K562 (cell line): ENCODE results near the gene NPDC1. TPM values are rescaled to one million over a fixed set of nuclear protein-coding genes. Genes with fewer than 3 reads are reported as not detected.

ENCODE experiments used
- ATAC-seq: fragments of 200-7000 bp; cut with Tn5 transposase; 3 replicates; pipeline ENCODE4 v1.9.1; 2020; ENCODE audit warnings: moderate library complexity
- BruUV-seq: library from RNA; stranded (reverse); fragments of 400-500 nt; replicated peaks from 2 replicates; lab custom pipeline; 2021; lab: Mats Ljungman, UMichigan
- CTCF ChIA-PET: fragments of 300-600 bp; formaldehyde crosslinking; extraction: SDS; loops from one replicate; lab custom pipeline; 2021; ENCODE audit warnings: low intra/inter-chr PET ratio; lab: Yijun Ruan, JAX
- POLR2A ChIA-PET: fragments of 300-600, 350-650 bp; sonication (Branson Sonifier 250); formaldehyde crosslinking; extraction: SDS; loops from one replicate; lab custom pipeline; 2021; ENCODE audit warnings: antibody characterized with exemption, inconsistent platforms; lab: Yijun Ruan, JAX
- DNase-seq, 4 experiments: peaks; one replicate each; pipeline versions ENCODE4 v3.0.0 to v3.0.0-alpha.2; 2011 to 2018; ENCODE audit warnings: low spot score in 3 of 4, mixed read lengths in 3 of 4; ENCODE audit errors: extremely low read depth in 1 of 4
- FAIRE-seq: peaks from 2 replicates; lab custom pipeline; 2011; peaks lifted over from hg19 to GRCh38; lab: Jason Lieb, UNC
- H2AFZ ChIP-seq: 2 replicates; pipeline ENCODE4 v1.6.0; 2011; ENCODE audit warnings: low read depth, low read length, control low read depth, inconsistent platforms
- H3K27ac ChIP-seq: fragments of 200-600 bp; 3 replicates; pipeline ENCODE4 v1.8.0; 2011; ENCODE audit warnings: low read depth, mild to moderate bottlenecking, control low read depth, inconsistent platforms, low read length, moderate library complexity, mixed read lengths; ENCODE audit errors: extremely low read depth
- H3K27me3 ChIP-seq, 2 experiments: fragments of 300-600 bp in 1 of 2; 2 replicates in 1 of 2; 3 replicates in 1 of 2; pipeline versions ENCODE4 v1.6.0 to v1.8.0; 2011; ENCODE audit warnings: inconsistent platforms in 2 of 2, low read length in 2 of 2, mild to moderate bottlenecking in 1 of 2, mixed read lengths in 1 of 2, moderate library complexity in 1 of 2; ENCODE audit not compliant: control insufficient read depth in 2 of 2, insufficient read depth in 2 of 2
- H3K36me3 ChIP-seq: fragments of 300-600 bp; 3 replicates; pipeline ENCODE4 v1.8.0; 2011; ENCODE audit warnings: mild to moderate bottlenecking, low read length, inconsistent platforms; ENCODE audit not compliant: control insufficient read depth, insufficient read depth
- H3K4me1 ChIP-seq, 2 experiments: fragments of 200-600 bp in 1 of 2; replicated peaks in 1 of 2; 2 replicates in 1 of 2; 3 replicates in 1 of 2; pipeline versions ENCODE4 v1.5.1 to v1.8.0; 2011; ENCODE audit warnings: inconsistent platforms in 2 of 2, low read length in 2 of 2, mild to moderate bottlenecking in 1 of 2, mixed read lengths in 1 of 2, moderate library complexity in 1 of 2; ENCODE audit not compliant: control insufficient read depth in 2 of 2, insufficient read depth in 2 of 2
- H3K4me2 ChIP-seq: 2 replicates; pipeline ENCODE4 v1.6.1; 2011; ENCODE audit warnings: low read length, control low read depth, inconsistent platforms, mixed read lengths; ENCODE audit not compliant: insufficient read depth
- H3K4me3 ChIP-seq: fragments of 200-600 bp; sonication (generic), shearing (Covaris generic); 2 replicates; pipeline ENCODE4 v1.5.1; 2016; ENCODE audit warnings: control low read depth, inconsistent platforms
- H3K79me2 ChIP-seq: fragments of 200-600 bp; 3 replicates; pipeline ENCODE4 v1.8.0; 2011; ENCODE audit warnings: low read length, inconsistent platforms; ENCODE audit not compliant: control insufficient read depth, insufficient read depth
- H3K9ac ChIP-seq, 2 experiments: 2 replicates each; pipeline versions ENCODE4 v1.6.0 to v1.6.1; 2011; ENCODE audit warnings: low read depth in 2 of 2, low read length in 2 of 2, control low read depth in 1 of 2, inconsistent platforms in 1 of 2, mild to moderate bottlenecking in 1 of 2, mixed read lengths in 1 of 2; ENCODE audit not compliant: insufficient read depth in 1 of 2
- H3K9me1 ChIP-seq: one replicate; pipeline ENCODE4 v1.6.0; 2011; ENCODE audit warnings: inconsistent platforms, mild to moderate bottlenecking, low read length, moderate library complexity; ENCODE audit not compliant: control insufficient read depth, insufficient read depth
- H3K9me3 ChIP-seq: replicated peaks from 2 replicates; pipeline ENCODE4 v1.5.1; 2011; ENCODE audit warnings: low read depth, low read length, inconsistent platforms; ENCODE audit not compliant: control insufficient read depth, insufficient read depth
- H4K20me1 ChIP-seq: replicated peaks from 2 replicates; pipeline ENCODE4 v1.6.1; 2011; ENCODE audit warnings: low read length, inconsistent platforms, mixed read lengths; ENCODE audit not compliant: control insufficient read depth, insufficient read depth
- ATF1 ChIP-seq, 2 experiments: fragments of 450-650 bp in 1 of 2; IDR thresholded peaks; 2 replicates each; pipeline ENCODE4 v1.6.1; 2016; ENCODE audit warnings: missing compliant biosample characterization in 1 of 2, missing genetic modification characterization in 1 of 2
- CREM ChIP-seq: IDR thresholded peaks from 2 replicates; pipeline ENCODE4 v1.6.1; 2014; ENCODE audit warnings: antibody characterized with exemption, low read depth
- E2F6 ChIP-seq, 2 experiments: IDR thresholded peaks; 2 replicates each; pipeline ENCODE4 v1.6.1; 2011; ENCODE audit warnings: borderline replicate concordance in 1 of 2, control low read depth in 1 of 2, low read depth in 1 of 2, low read length in 1 of 2, mild to moderate bottlenecking in 1 of 2, mixed read lengths in 1 of 2, moderate library complexity in 1 of 2; ENCODE audit not compliant: insufficient read depth in 1 of 2, insufficient read length in 1 of 2, poor library complexity in 1 of 2, severe bottlenecking in 1 of 2; ENCODE audit errors: extremely low read depth in 1 of 2
- HNRNPL ChIP-seq: fragments of 200-400 bp; formaldehyde crosslinking; IDR thresholded peaks from 2 replicates; pipeline ENCODE4 v1.6.1; 2017; ENCODE audit warnings: low read depth, mild to moderate bottlenecking, low read length
- PHB ChIP-seq: fragments of 250-450 bp; sonication (Bioruptor Pico); IDR thresholded peaks from 2 replicates; pipeline ENCODE4 v1.5.0; 2021
- PTBP1 ChIP-seq: fragments of 200-400 bp; formaldehyde crosslinking; IDR thresholded peaks from 2 replicates; pipeline ENCODE4 v1.6.1; 2017; ENCODE audit warnings: low read depth, low read length
- RAD21 ChIP-seq, 2 experiments: fragments of 250-450 bp in 1 of 2; fragments of 450-650 bp in 1 of 2; sonication (Bioruptor Pico) in 1 of 2; formaldehyde crosslinking in 1 of 2; IDR thresholded peaks in 1 of 2; conservative IDR thresholded peaks in 1 of 2; 2 replicates each; pipeline versions ENCODE4 v1.4.0 to v1.8.0; 2020 to 2022; ENCODE audit warnings: mild to moderate bottlenecking in 2 of 2, moderate library complexity in 1 of 2
- RB1 ChIP-seq: fragments of 450-650 bp; IDR thresholded peaks from 2 replicates; pipeline ENCODE4 v1.6.1; 2017; ENCODE audit warnings: low read depth, mild to moderate bottlenecking
- RNF219 ChIP-seq: fragments of 250-450 bp; sonication (Bioruptor Pico); IDR thresholded peaks from 2 replicates; pipeline ENCODE4 v1.5.0; 2022; ENCODE audit warnings: mild to moderate bottlenecking
- XRCC5 ChIP-seq: fragments of 200-400 bp; formaldehyde crosslinking; IDR thresholded peaks from 2 replicates; pipeline ENCODE4 v1.6.1; 2017; ENCODE audit warnings: low read depth, mild to moderate bottlenecking, low read length
- WGBS: fragments of 100-300 bp; shearing (Covaris generic); methylation state at CpG from one replicate; pipeline ENCODE4 v1.1.6; 2016; ENCODE audit warnings: low coverage, mixed read lengths; ENCODE audit not compliant: insufficient coverage; ENCODE audit errors: missing lambda C conversion rate; 5-methylcytosine and 5-hydroxymethylcytosine counted together
- in situ Hi-C: fragments of 300-500 bp; cut with MboI; formaldehyde crosslinking; loops from 4 replicates; pipeline ENCODE4 v1.15.0; 2018; ENCODE audit warnings: inconsistent platforms, mixed read lengths
- intact Hi-C: fragments of 100-400 bp; cut with micrococcal nuclease; formaldehyde crosslinking; loops from 2 replicates; pipeline ENCODE4 v1.14.2; 2022
- polyA plus RNA-seq, 8 experiments: library from polyadenylated mRNA; depleted of rRNA in 4 of 8; stranded (reverse) in 5 of 8; unstranded in 3 of 8; fragments of >200 nt; fragmentation: Nextera tagmentation in 2 of 8; fragmentation: Illumina TruSeq in 1 of 8; extraction: Ambion mirVana in 2 of 8; extraction: Trizol in 1 of 8; gene quantifications; 2 replicates each; pipeline versions ENCODE4 v1.2.1 to v1.2.3, GENCODE V29; 2011 to 2014; ENCODE audit warnings: inconsistent platforms in 1 of 8, missing spikeins in 1 of 8
- total RNA-seq, 7 experiments: library from RNA; depleted of rRNA in 6 of 7; stranded (reverse); fragments of >200 nt in 6 of 7; fragmentation: Illumina TruSeq in 2 of 7; extraction: Trizol in 2 of 7; gene quantifications; 2 replicates each; pipeline versions ENCODE4 v1.2.1 to v1.2.3, GENCODE V29; 2011 to 2021; ENCODE audit warnings: low replicate concordance in 1 of 7

The NPDC1 gene
- total and polyA plus RNA-seq, 9 of the 15 experiments (the other 6 are each of a cell fraction or from before 2014, with no cell fraction given), result 0.06 to 2.1 (median 0.53) TPM; not detected in 3

GRCh38 chr9:137064027-137064879 lies 18.3 kb upstream of the NPDC1 start:
- Histone ChIP-seq H3K27me3 (no peaks in the 10 kb centered on the region), H3K4me2 (no peak overlapping the region), H3K9me1 (peaks cover 8% of the 10 kb centered on the region), H3K27ac (no peak overlapping the region), H3K4me1 (peaks cover 15 to 53% of the 10 kb centered on the region in 2 experiments; a peak in 4 of 5 replicates), H3K4me3 (no peak overlapping the region), H2AFZ (no peak overlapping the region), H3K36me3 (peaks cover 41% of the 10 kb centered on the region; the same call in 2 of the 3 replicates), H3K79me2 (peaks cover 20% of the 10 kb centered on the region), H3K9me3 (no peaks in the 10 kb centered on the region), H3K9ac (no peak overlapping the region), H4K20me1 (peaks cover 20% of the 10 kb centered on the region)
- FAIRE-seq (peak; percentile 35), ATAC-seq (peak; percentile 54), DNase-seq (peak in 3 of 4 experiments; percentile 44 to 62 (median 56))
- in situ Hi-C loops (no loop called here), intact Hi-C loops (no loop called here)
- WGBS, result 47% methylated on average over 39 of the region's 55 CpGs
- POLR2A ChIA-PET, result interaction anchor here (1.1 kb wide), 1 partner anchor 9 kb away, joined by 5 read pairs; no protein-coding TSS in a partner anchor
- no TSS peak for BruUV-seq
- CTCF ChIA-PET, result interaction anchor here (0.6 kb wide), 1 partner anchor 118 kb away, joined by 3 read pairs; no protein-coding TSS in a partner anchor
- peak; percentile 72; the same call in 1 of the 2 replicates for TF ChIP-seq RB1
- TF ChIP-seq PHB (CRISPR knock-in tag), result no peak
- peak; percentile 30 to 61; a peak in 3 of 4 replicates for TF ChIP-seq RAD21 (CRISPR knock-in tag; conservative IDR thresholded peaks at IDR 0.05 in 1 of 2, IDR thresholded peaks at IDR 0.05 in 1 of 2)
- TF ChIP-seq CREM, result peak; percentile 80
- TF ChIP-seq E2F6 (IDR thresholded peaks at IDR 0.05; ENCODE audit: borderline replicate concordance in 1 of 2, extremely low read depth in 1 of 2, insufficient read depth in 1 of 2, insufficient read length in 1 of 2, low read depth in 1 of 2, low read length in 1 of 2, poor library complexity in 1 of 2, severe bottlenecking in 1 of 2), result peak in 1 of 2 experiments; percentile 55
- TF ChIP-seq ATF1 (CRISPR knock-in tag; IDR thresholded peaks at IDR 0.05), result no peak
- 0 out of 2 replicates have a peak, but pooled peaks have one; percentile 9 for TF ChIP-seq ATF1 (tag; IDR thresholded peaks at IDR 0.05)
- peak; percentile 27; the same call in 1 of the 2 replicates for TF ChIP-seq HNRNPL
- TF ChIP-seq RNF219 (CRISPR knock-in tag), result no peak
- TF ChIP-seq PTBP1, result no peak
- TF ChIP-seq XRCC5, result peak; percentile 80; the same call in 1 of the 2 replicates
